Mesodermal cell (in vitro differentiated cells): ENCODE results near the gene PTPRN2.

Source experiments
- H3K27ac ChIP-seq: 2 replicates; pipeline ENCODE4 v1.7.0; 2013; ENCODE audit warnings: mild to moderate bottlenecking, low read depth, low read length, moderate library complexity; ENCODE audit not compliant: severe bottlenecking
- H3K36me3 ChIP-seq: 2 replicates; pipeline ENCODE4 v1.7.1; 2013; ENCODE audit warnings: mild to moderate bottlenecking, low read length, moderate library complexity; ENCODE audit not compliant: control insufficient read depth, insufficient read depth
- H3K4me1 ChIP-seq: one replicate; pipeline ENCODE4 v1.7.1; 2013; ENCODE audit warnings: mild to moderate bottlenecking, low read length; ENCODE audit not compliant: insufficient read depth, control insufficient read depth, poor library complexity, severe bottlenecking
- H3K4me3 ChIP-seq: 2 replicates; pipeline ENCODE4 v1.7.0; 2013; ENCODE audit warnings: low read length, control low read depth, mild to moderate bottlenecking; ENCODE audit not compliant: insufficient read depth, poor library complexity, severe bottlenecking; ENCODE audit errors: extremely low read depth
- H3K9me3 ChIP-seq: 2 replicates; pipeline ENCODE4 v1.7.1; 2013; ENCODE audit warnings: mild to moderate bottlenecking, low read length, moderate library complexity; ENCODE audit not compliant: control insufficient read depth
- WGBS, 2 experiments: methylation state at CpG; one replicate each; pipeline ENCODE4 v1.1.5; 2013; ENCODE audit warnings: missing lambda C conversion rate in 2 of 2; ENCODE audit not compliant: insufficient coverage in 2 of 2; 5-methylcytosine and 5-hydroxymethylcytosine counted together

PTPRN2 gene

DNA sequence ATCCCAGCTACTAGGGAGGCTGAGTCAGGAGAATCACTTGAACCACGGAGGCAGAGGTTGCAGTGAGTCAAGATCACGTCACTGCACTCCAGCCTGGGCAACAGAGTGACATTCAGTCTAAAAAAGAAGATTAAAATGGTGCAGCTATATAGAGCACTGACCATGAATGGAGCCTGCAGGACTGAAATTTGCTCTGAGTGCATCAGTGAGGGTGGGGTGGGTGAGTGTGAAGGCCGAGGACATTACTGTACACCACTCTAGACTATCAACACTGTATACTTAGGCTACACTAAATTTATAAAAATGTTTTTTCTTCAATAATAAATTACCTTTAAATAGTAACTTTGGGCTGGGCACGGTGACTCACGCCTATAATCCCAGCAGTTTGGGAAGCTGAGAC, 294.7 kb downstream of the PTPRN2 start:
- peaks cover 72% of the 10 kb centered on the region for H3K9me3 ChIP-seq
- no peaks in the 10 kb centered on the region for H3K4me1 ChIP-seq
- no peaks in the 10 kb centered on the region for H3K36me3 ChIP-seq
- no peak overlapping the region for H3K27ac ChIP-seq
- WGBS, 2 experiments: 63 to 65% methylated on average over 4 of the region's 5 CpGs
- no peak overlapping the region for H3K4me3 ChIP-seq

DNA sequence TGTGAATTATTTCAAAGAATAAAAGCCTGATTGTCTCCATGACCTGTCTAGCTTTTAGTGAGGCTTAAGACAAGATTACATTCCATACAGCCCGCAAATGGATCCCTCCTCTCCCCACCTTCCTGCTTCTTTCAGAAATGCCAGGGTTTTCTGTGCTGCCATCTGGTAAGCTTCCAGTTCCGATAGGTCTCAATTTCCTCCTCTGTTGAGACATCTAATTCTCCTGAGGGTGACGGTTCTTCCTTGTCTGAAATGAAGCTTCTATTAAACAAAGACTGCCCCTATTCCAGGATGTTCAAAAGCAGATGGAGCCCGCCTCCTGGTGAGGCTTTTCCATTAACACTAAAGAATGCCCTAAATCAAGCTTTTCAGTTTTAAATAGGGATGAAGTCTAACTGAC, 295.6 kb downstream of the PTPRN2 start:
- no peaks in the 10 kb centered on the region for H3K4me1 ChIP-seq
- WGBS, 2 experiments: 57 to 72% methylated on average over 3 of the region's 4 CpGs
- peaks cover 77% of the 10 kb centered on the region for H3K9me3 ChIP-seq
- no peak overlapping the region for H3K4me3 ChIP-seq
- H3K36me3 ChIP-seq: no peaks in the 10 kb centered on the region
- H3K27ac ChIP-seq: no peak overlapping the region

DNA sequence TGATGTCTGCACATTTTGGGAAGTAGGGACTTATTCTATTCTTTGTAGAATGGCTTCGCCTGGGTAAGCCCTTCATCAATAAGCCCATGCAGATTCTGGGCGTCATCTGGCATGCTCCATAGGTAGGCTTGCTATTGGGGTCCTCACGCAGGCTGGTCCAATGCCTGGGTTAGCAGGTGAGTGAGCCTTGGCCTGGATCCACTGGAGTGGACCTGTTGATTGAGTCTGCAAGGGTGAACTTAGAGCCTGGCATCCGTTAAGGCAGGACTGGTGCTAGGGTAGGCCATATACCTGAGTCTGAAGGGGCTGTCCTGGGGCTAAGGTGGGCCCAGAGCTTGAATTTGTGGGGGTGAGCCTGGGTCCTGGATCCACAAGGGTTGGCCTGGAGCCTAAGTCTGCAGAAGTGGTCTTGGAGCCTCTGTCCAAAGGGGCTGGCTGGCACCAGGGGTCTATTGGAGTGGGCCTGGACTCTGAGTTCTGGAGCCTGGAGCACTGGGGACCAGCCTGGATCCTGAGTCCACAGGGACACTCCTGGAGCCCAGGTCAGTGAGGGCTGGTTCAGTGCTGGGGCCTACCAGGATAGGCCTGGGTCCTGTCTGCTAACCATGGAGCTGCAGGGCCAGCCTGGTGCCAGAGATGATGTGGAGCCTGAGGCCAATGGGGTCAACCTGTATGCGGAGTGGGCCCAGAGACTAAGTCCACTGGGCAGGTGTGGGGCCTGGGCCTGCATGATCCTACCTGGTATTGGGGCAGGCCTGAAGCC, 297.7 kb downstream of the PTPRN2 start:
- no peak overlapping the region for H3K27ac ChIP-seq
- no peak overlapping the region for H3K4me3 ChIP-seq
- H3K9me3 ChIP-seq: peaks cover 77% of the 10 kb centered on the region

DNA sequence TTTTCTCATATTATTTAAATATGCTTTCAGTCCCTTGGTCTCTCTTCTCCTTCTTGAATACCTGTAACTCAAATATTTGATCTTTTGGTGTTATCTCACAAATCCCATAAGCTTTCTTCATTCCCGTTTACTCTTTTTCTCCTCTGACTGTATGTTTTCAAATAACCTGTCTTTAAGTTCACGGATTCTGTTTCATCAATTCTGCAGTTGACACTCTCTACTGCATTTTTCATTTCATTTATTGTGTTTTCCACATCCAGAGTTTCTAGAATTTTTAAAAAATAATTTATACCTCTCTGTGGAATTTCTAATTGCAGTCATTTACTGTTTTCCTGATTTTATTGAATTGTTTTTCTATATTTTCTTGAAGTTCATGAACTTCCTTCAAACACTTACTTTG, 298.4 kb downstream of the PTPRN2 start:
- WGBS, 2 experiments: 81 to 90% methylated on average over 1 to 2 of the region's 2 CpGs

More for the DNA sequence above, 297.7 kb downstream of the PTPRN2 start:
- no peaks in the 10 kb centered on the region for H3K4me1 ChIP-seq
- WGBS, 2 experiments: 49 to 50% methylated on average over 5 of the region's 5 CpGs
- no peaks in the 10 kb centered on the region for H3K36me3 ChIP-seq

DNA sequence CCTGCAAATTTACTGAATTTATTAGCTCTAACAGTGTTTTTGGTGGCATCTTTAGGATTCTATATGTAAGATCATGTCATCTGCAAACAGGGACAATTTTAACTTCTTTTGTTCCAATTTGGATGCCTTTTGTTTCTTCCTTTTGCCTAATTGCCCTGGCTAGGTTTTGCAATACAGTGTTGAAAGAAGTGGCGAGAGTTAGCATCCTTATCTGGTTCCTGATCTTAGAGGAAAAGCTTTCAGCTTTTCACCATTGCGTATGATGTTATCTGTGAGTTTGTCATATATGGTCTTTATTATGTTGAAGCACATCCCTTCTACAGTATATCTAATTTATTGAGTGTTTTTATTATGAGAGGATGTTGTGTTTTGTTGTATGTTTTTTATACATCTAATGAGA, 301.4 kb downstream of the PTPRN2 start:
- Histone ChIP-seq H3K4me3 (no peak overlapping the region), H3K4me1 (no peaks in the 10 kb centered on the region), H3K36me3 (no peaks in the 10 kb centered on the region), H3K9me3 (peaks cover 76% of the 10 kb centered on the region), H3K27ac (no peak overlapping the region)
- 40% methylated on average over 1 of the region's 2 CpGs; no CpG with 5 or more reads in 1 of the 2 experiments for WGBS, 2 experiments

More for the DNA sequence above, 298.4 kb downstream of the PTPRN2 start:
- H3K9me3 ChIP-seq: peaks cover 72% of the 10 kb centered on the region
- no peaks in the 10 kb centered on the region for H3K36me3 ChIP-seq
- no peak overlapping the region for H3K4me3 ChIP-seq
- H3K27ac ChIP-seq: no peak overlapping the region
- H3K4me1 ChIP-seq: no peaks in the 10 kb centered on the region

DNA sequence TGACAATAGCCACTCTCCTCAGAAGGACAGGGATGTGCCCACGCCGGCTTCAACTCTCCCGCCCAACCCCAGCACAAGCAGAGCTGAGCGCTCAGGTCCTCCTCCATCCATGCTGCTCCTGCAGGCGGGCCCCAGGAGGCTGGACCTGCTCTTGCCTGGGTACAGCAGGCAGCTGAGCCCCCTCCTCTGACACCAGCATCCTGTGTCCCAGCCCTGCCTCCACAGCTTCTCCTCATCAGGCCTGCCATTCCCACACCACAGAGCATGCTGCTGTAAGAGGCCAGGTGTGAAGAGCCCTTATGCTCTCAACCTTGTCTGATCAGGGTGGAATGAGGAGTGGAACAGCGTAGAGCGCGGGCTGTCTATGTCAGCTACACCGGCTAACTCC, 302.2 kb downstream of the PTPRN2 start:
- no peaks in the 10 kb centered on the region for H3K4me1 ChIP-seq
- H3K27ac ChIP-seq: no peak overlapping the region
- H3K9me3 ChIP-seq: peaks cover 73% of the 10 kb centered on the region
- H3K4me3 ChIP-seq: no peak overlapping the region
- 78 to 84% methylated on average over 9 of the region's 9 CpGs for WGBS, 2 experiments
- H3K36me3 ChIP-seq: no peaks in the 10 kb centered on the region

DNA sequence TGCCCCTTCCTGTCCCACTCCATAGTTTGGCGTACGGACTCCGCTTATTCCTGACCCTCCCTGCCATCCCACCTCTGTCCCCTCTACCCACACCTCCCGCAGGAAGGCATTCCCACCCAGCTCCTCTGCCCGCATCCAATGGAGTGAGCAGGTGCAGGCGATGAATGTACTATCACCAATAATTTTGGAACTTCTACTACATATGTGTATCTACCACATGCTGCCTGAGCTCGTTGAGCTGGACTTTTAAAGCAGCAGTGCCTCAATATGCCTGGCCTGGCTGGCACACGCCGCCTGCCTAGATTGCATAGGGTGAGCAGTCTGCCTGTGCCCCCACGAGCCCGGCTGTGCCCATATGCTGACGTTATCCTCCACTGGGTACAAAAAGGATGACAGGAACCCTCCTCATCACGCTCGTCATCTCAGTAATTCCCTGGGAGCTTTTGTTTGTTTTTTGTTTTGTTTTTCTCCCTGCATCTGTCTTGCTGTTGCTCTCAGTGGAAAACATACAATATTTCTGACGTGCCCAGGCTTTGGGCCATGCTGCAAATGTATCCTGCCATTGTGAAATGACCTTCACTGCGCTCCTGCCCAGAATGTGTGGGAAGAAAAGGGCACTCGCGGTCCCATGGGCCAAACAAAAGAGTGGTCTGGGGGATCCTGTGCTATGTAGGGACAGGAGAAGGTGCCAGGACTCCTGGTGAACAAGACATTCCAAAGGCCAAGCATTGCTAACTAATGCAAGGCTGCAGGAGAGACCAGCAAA, 302.8 kb downstream of the PTPRN2 start:
- 75 to 76% methylated on average over 14 of the region's 18 CpGs for WGBS, 2 experiments

DNA sequence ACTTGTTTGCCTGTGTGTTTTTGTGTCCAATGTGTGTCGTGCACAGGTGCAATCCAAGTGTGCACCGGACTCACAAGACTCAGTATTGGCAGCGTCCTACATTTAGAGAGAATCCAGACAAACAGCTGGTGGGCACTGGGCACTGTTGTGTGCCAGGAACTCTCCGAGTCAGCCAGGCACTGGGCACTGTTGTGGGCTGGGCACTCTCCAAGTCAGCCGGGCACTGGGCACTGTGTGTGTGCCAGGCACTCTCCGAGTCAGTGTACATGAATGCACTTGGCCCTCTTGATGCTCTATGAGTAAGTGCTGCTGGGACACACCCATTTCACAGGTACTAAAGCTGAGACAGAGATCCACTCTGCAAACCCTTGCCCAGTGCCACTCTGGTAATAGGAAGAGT, 303.5 kb downstream of the PTPRN2 start:
- WGBS, 2 experiments: 67 to 72% methylated on average over 6 of the region's 6 CpGs
- Histone ChIP-seq H3K36me3 (no peaks in the 10 kb centered on the region), H3K27ac (no peak overlapping the region), H3K4me1 (no peaks in the 10 kb centered on the region), H3K9me3 (peaks cover 72% of the 10 kb centered on the region), H3K4me3 (no peak overlapping the region)

More for the DNA sequence above, 302.8 kb downstream of the PTPRN2 start:
- H3K36me3 ChIP-seq: no peaks in the 10 kb centered on the region
- no peak overlapping the region for H3K4me3 ChIP-seq
- no peaks in the 10 kb centered on the region for H3K4me1 ChIP-seq
- H3K9me3 ChIP-seq: peaks cover 73% of the 10 kb centered on the region
- no peak overlapping the region for H3K27ac ChIP-seq

DNA sequence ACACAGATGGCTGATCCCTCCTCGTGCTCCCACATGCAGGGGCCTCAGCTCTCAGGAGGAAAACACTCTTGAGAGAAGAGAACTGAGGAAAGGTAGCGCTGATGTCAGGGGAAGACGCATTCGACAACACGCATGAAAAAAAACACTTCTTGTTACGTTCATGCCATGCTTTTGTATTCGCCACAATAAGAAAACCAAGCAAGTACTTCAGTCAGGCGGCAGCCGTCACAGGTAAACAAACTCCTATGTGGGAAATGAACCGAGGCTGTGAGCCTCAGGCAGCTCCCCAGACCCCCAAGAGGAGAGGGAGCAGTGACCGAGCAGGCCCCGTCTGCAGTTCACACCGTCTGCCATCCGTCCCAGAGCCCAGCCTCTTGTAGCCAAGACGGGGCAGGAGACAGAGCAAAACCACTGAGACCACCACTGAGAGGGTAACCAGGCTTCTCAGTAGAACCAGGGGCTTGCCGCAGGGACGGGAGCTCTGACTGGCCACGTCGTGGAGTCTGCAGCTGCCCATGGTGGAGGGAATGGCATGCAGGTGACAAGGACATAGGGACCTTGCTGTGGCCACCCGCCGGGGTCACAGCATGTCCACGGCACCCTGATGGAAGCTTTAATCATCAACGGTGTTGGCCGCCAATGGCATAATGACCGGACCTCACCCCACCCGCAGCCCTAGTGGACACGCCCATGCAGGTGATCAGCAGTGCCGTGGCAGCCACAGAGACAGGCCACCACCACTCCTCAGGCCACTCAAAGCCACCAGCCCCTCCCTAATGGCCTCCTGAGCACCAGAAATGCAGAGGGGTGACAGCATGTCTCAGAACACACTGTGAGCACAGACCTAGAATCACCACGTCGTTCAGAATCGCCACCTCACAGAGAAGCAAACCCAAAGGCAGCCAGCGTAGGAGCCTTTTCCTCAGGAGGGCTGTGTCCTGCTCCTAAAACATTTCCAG, 304.3 kb downstream of the PTPRN2 start:
- H3K36me3 ChIP-seq: no peaks in the 10 kb centered on the region
- H3K4me3 ChIP-seq: no peak overlapping the region
- no peaks in the 10 kb centered on the region for H3K4me1 ChIP-seq
- peaks cover 78% of the 10 kb centered on the region for H3K9me3 ChIP-seq
- WGBS, 2 experiments: 77 to 81% methylated on average over 31 of the region's 32 CpGs
- no peak overlapping the region for H3K27ac ChIP-seq

DNA sequence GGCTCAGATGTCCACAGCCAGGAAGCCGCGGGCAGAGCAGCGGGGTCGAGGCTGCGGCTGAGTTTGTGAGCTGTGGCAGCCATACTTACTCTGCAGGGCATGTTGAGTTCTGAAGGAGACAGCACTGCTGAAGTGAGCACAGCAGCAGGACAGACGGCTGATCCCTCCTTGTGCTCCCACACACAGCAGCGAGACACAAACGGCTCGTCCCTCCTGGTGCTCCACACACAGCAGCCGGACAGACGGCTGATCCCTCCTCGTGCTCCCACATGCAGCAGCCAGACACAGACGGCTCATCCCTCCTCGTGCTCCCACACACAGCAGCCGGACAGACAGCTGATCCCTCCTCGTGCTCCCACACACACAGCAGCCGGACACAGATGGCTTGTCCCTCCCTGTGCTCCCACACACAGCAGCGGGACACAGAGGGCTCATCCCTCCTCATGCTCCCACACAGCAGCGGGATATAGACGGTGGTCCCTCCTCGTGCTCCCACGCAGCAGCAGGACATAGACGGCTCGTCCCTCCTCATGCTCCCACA, 305.1 kb downstream of the PTPRN2 start:
- Histone ChIP-seq H3K4me1 (no peaks in the 10 kb centered on the region), H3K4me3 (no peak overlapping the region), H3K27ac (no peak overlapping the region), H3K9me3 (peaks cover 79% of the 10 kb centered on the region), H3K36me3 (no peaks in the 10 kb centered on the region)
- WGBS, 2 experiments: 76 to 81% methylated on average over 22 to 23 of the region's 24 CpGs
